H1 (cell line): Measurements from ENCODE around the gene GPER1. TPM values are rescaled to one million over a fixed set of nuclear protein-coding genes. Genes with fewer than 3 reads are reported as not detected.

Experiments
- CTCF ChIA-PET: fragments of 300-600 bp; sonication (Branson Sonifier 250); formaldehyde crosslinking; loops from one replicate; lab custom pipeline; 2021; ENCODE audit not compliant: partially characterized antibody; lab: Charles Lee
- POLR2A ChIA-PET: fragments of 300-600 bp; sonication (Branson Sonifier 250); formaldehyde crosslinking; loops from one replicate; lab custom pipeline; 2021; ENCODE audit warnings: inconsistent platforms; ENCODE audit not compliant: partially characterized antibody; lab: Charles Lee
- DNase-seq, 2 experiments: peaks; one replicate each; pipeline versions ENCODE4 v3.0.0 to v3.0.0-alpha.2; 2010 to 2022; ENCODE audit warnings: low spot score in 2 of 2, low read depth in 1 of 2, mixed read lengths in 1 of 2
- FAIRE-seq: peaks from 2 replicates; lab custom pipeline; 2011; peaks lifted over from hg19 to GRCh38; lab: Jason Lieb, UNC
- H2AFZ ChIP-seq: 2 replicates; pipeline ENCODE4 v1.8.1; 2012; ENCODE audit warnings: low read length, inconsistent platforms
- H2AK5ac ChIP-seq: 2 replicates; pipeline ENCODE4 v1.6.1; 2013; ENCODE audit warnings: low read depth, low read length
- H2BK120ac ChIP-seq: replicated peaks from 2 replicates; pipeline ENCODE3; 2013; ENCODE audit warnings: low read depth, low read length, inconsistent platforms
- H2BK12ac ChIP-seq: 2 replicates; pipeline ENCODE4 v1.6.1; 2013; ENCODE audit warnings: low read depth, low read length
- H2BK15ac ChIP-seq: 2 replicates; pipeline ENCODE4 v1.6.1; 2013; ENCODE audit warnings: low read length
- H2BK20ac ChIP-seq: 2 replicates; pipeline ENCODE4 v1.6.1; 2013; ENCODE audit warnings: low read length
- H2BK5ac ChIP-seq: 2 replicates; pipeline ENCODE4 v1.6.1; 2013; ENCODE audit warnings: low read depth, low read length
- H3K14ac ChIP-seq: 2 replicates; pipeline ENCODE4 v1.6.1; 2013; ENCODE audit warnings: inconsistent platforms; ENCODE audit not compliant: insufficient read length
- H3K18ac ChIP-seq: 2 replicates; pipeline ENCODE4 v1.6.1; 2013; ENCODE audit warnings: low read length; ENCODE audit errors: extremely low read depth
- H3K23ac ChIP-seq: 2 replicates; pipeline ENCODE4 v1.6.1; 2013; ENCODE audit warnings: inconsistent platforms; ENCODE audit not compliant: insufficient read length
- H3K23me2 ChIP-seq: 2 replicates; pipeline ENCODE4 v1.6.1; 2013; ENCODE audit warnings: low read depth, low read length
- H3K27ac ChIP-seq: 2 replicates; pipeline ENCODE4 v1.6.1; 2011; ENCODE audit warnings: low read depth, low read length, inconsistent platforms
- H3K27me3 ChIP-seq, 4 experiments: replicated peaks in 1 of 4; 1 replicate in 1 of 4; 2 replicates in 3 of 4; pipeline versions ENCODE4 v1.6.1 to v1.8.1; 2011 to 2013; ENCODE audit warnings: low read length in 3 of 4, mild to moderate bottlenecking in 3 of 4, inconsistent platforms in 2 of 4, mixed read lengths in 2 of 4, moderate library complexity in 1 of 4; ENCODE audit not compliant: control insufficient read depth in 3 of 4, insufficient read depth in 3 of 4; ENCODE audit errors: extremely low read depth in 1 of 4
- H3K36me3 ChIP-seq, 4 experiments: 2 replicates each; pipeline versions ENCODE4 v1.6.1 to v1.8.1; 2011 to 2013; ENCODE audit warnings: mild to moderate bottlenecking in 4 of 4, low read length in 3 of 4, moderate library complexity in 2 of 4, control low read depth in 1 of 4, inconsistent platforms in 1 of 4; ENCODE audit not compliant: insufficient read depth in 4 of 4, control insufficient read depth in 2 of 4
- H3K4ac ChIP-seq: replicated peaks from 2 replicates; pipeline ENCODE3; 2013; ENCODE audit warnings: low read length, low read depth, mixed read lengths, inconsistent platforms; ENCODE audit not compliant: insufficient read length
- H3K4me1 ChIP-seq, 4 experiments: replicated peaks in 1 of 4; 1 replicate in 1 of 4; 2 replicates in 3 of 4; pipeline versions ENCODE4 v1.6.1 to v1.8.1; 2011 to 2013; ENCODE audit warnings: low read length in 3 of 4, inconsistent platforms in 2 of 4, mixed read lengths in 1 of 4; ENCODE audit not compliant: insufficient read depth in 4 of 4, control insufficient read depth in 3 of 4
- H3K4me2 ChIP-seq, 2 experiments: 2 replicates each; pipeline versions ENCODE4 v1.6.1 to v1.8.1; 2011 to 2013; ENCODE audit warnings: low read depth in 2 of 2, low read length in 2 of 2, control low read depth in 1 of 2, inconsistent platforms in 1 of 2, mild to moderate bottlenecking in 1 of 2; ENCODE audit not compliant: insufficient read depth in 1 of 2
- H3K4me3 ChIP-seq, 4 experiments: fragments of 200-600, 300-600 bp in 1 of 4; sonication (generic), shearing (Covaris generic), sonication (Bioruptor Twin) in 1 of 4; 2 replicates each; pipeline versions ENCODE4 v1.5.1 to v1.8.1; 2011 to 2016; ENCODE audit warnings: low read length in 4 of 4, low read depth in 3 of 4, control low read depth in 2 of 4, inconsistent platforms in 2 of 4, mild to moderate bottlenecking in 2 of 4, mixed read lengths in 1 of 4, moderate library complexity in 1 of 4; ENCODE audit not compliant: insufficient read depth in 2 of 4; ENCODE audit errors: extremely low read depth in 1 of 4
- H3K56ac ChIP-seq: replicated peaks from 2 replicates; pipeline ENCODE3; 2013; ENCODE audit warnings: low read depth, mild to moderate bottlenecking, mixed read lengths, low read length, inconsistent platforms; ENCODE audit not compliant: insufficient read length
- H3K79me1 ChIP-seq: 2 replicates; pipeline ENCODE4 v1.6.1; 2013; ENCODE audit warnings: low read depth, low read length, control low read depth
- H3K79me2 ChIP-seq, 2 experiments: 2 replicates each; pipeline versions ENCODE4 v1.6.1 to v1.8.1; 2012 to 2013; ENCODE audit warnings: low read length in 2 of 2, mild to moderate bottlenecking in 2 of 2, inconsistent platforms in 1 of 2; ENCODE audit not compliant: insufficient read depth in 2 of 2, control insufficient read depth in 1 of 2
- H3K9ac ChIP-seq, 4 experiments: replicated peaks in 1 of 4; 1 replicate in 1 of 4; 2 replicates in 3 of 4; pipeline versions ENCODE4 v1.6.1 to v1.8.1; 2011 to 2013; ENCODE audit warnings: low read depth in 3 of 4, low read length in 3 of 4, control low read depth in 2 of 4, mild to moderate bottlenecking in 2 of 4, moderate library complexity in 2 of 4, inconsistent platforms in 1 of 4; ENCODE audit errors: extremely low read depth in 1 of 4
- H3K9me3 ChIP-seq, 2 experiments: 2 replicates each; pipeline versions ENCODE4 v1.6.1 to v1.8.1; 2012 to 2013; ENCODE audit warnings: mild to moderate bottlenecking in 2 of 2, moderate library complexity in 2 of 2, control low read depth in 1 of 2, inconsistent platforms in 1 of 2, low read depth in 1 of 2, low read length in 1 of 2, mixed read lengths in 1 of 2; ENCODE audit not compliant: insufficient read depth in 2 of 2
- H4K20me1 ChIP-seq, 2 experiments: replicated peaks in 1 of 2; 2 replicates each; pipeline versions ENCODE3 to v1.8.1; 2011 to 2013; ENCODE audit warnings: inconsistent platforms in 2 of 2, low read length in 2 of 2, mild to moderate bottlenecking in 1 of 2; ENCODE audit not compliant: insufficient read depth in 2 of 2, control insufficient read depth in 1 of 2
- H4K5ac ChIP-seq: 2 replicates; pipeline ENCODE4 v1.6.1; 2013; ENCODE audit warnings: low read length, low read depth, mixed read lengths, inconsistent platforms; ENCODE audit not compliant: insufficient read length
- H4K8ac ChIP-seq: 2 replicates; pipeline ENCODE4 v1.8.0; 2013; ENCODE audit warnings: mild to moderate bottlenecking, moderate library complexity, low read length, inconsistent platforms; ENCODE audit not compliant: insufficient read depth; ENCODE audit errors: extremely low read depth
- H4K91ac ChIP-seq: replicated peaks from 2 replicates; pipeline ENCODE3; 2013; ENCODE audit warnings: low read length, mixed read lengths, inconsistent platforms; ENCODE audit not compliant: insufficient read length
- CREB1 ChIP-seq: IDR thresholded peaks from 2 replicates; pipeline ENCODE4 v1.6.1; 2012; ENCODE audit warnings: inconsistent platforms
- JUND ChIP-seq: IDR thresholded peaks from 2 replicates; pipeline ENCODE4 v1.6.1; 2011; ENCODE audit warnings: mild to moderate bottlenecking, improper control_type of control experiment, low read length
- MAX ChIP-seq: IDR thresholded peaks from 2 replicates; pipeline ENCODE4 v1.6.1; 2012; ENCODE audit warnings: inconsistent platforms
- POLR2A ChIP-seq, 2 experiments: IDR thresholded peaks; 1 replicate in 1 of 2; 2 replicates in 1 of 2; pipeline ENCODE4 v1.6.1; 2011; ENCODE audit warnings: low read depth in 2 of 2, low read length in 2 of 2, mild to moderate bottlenecking in 2 of 2; ENCODE audit errors: control extremely low read depth in 1 of 2
- SP2 ChIP-seq: IDR thresholded peaks from 2 replicates; pipeline ENCODE4 v1.6.1; 2012; ENCODE audit warnings: mild to moderate bottlenecking, low read length, inconsistent platforms
- SRF ChIP-seq: IDR thresholded peaks from 2 replicates; pipeline ENCODE4 v1.6.1; 2011; ENCODE audit warnings: mild to moderate bottlenecking, low read depth, low read length, moderate library complexity
- WGBS, 2 experiments: shearing (Covaris generic) in 1 of 2; methylation state at CpG; one replicate each; pipeline versions ENCODE4 v1.1.6 to v1.1.7; 2013 to 2015; ENCODE audit warnings: low lambda C conversion rate in 2 of 2, mixed read lengths in 2 of 2, inconsistent platforms in 1 of 2, low coverage in 1 of 2, missing lambda C conversion rate in 1 of 2; ENCODE audit not compliant: insufficient replicate concordance in 2 of 2, insufficient coverage in 1 of 2, insufficient read length in 1 of 2; ENCODE audit errors: extremely low coverage in 1 of 2, missing lambda C conversion rate in 1 of 2; 5-methylcytosine and 5-hydroxymethylcytosine counted together
- polyA plus RNA-seq, 7 experiments: library from polyadenylated mRNA; depleted of rRNA in 3 of 7; stranded (reverse) in 5 of 7; unstranded in 2 of 7; fragments of >200 nt in 5 of 7; fragments of 200-250 nt in 2 of 7; gene quantifications; 1 replicate in 5 of 7; 2 replicates in 1 of 7; 4 replicates in 1 of 7; pipeline versions ENCODE4 v1.2.1 to v1.2.3, GENCODE V29; 2011 to 2013; ENCODE audit warnings: missing spikeins in 2 of 7, mixed read lengths in 2 of 7
- total RNA-seq: library from RNA; stranded (reverse); fragmentation: NEBNext Ultra II Directional; extraction: Animal tissue kit (Norgen Biotek cat#: 25700); gene quantifications from 2 replicates; pipeline ENCODE4 v1.2.1, GENCODE V29; 2021

The GPER1 gene
- total and polyA plus RNA-seq, 2 of the 8 experiments (the other 6 are each of a cell fraction or from before 2014, with no cell fraction given): 0.24 to 0.47 TPM

- H4K5ac ChIP-seq: no peak overlapping the region
- H3K4ac ChIP-seq: no peak overlapping the region
- H4K91ac ChIP-seq: no peak overlapping the region
- no peak overlapping the region for H2BK5ac ChIP-seq
- peaks cover 0 to 4% of the 10 kb centered on the region in 2 experiments for H4K20me1 ChIP-seq
- H3K36me3 ChIP-seq: peaks cover 0 to 11% (median 0%) of the 10 kb centered on the region in 4 experiments; a peak in 1 of 8 replicates
- H2BK120ac ChIP-seq: no peak overlapping the region
- no peaks in the 10 kb centered on the region for H3K9me3 ChIP-seq
- DNase-seq (no peak), FAIRE-seq (no peak)
- no peak overlapping the region for H2AK5ac ChIP-seq
- peaks cover 5% of the 10 kb centered on the region; the same call in 1 of the 2 replicates for H3K79me1 ChIP-seq
- CTCF ChIA-PET: interaction anchor here (1.0 to 8.1 kb wide), 6 partner anchors 10 to 74 kb away, joined by 3 to 76 read pairs (median 8); partner anchors contain the start of gene GPR146
- H2AFZ ChIP-seq: no peak overlapping the region
- H2BK20ac ChIP-seq: no peak overlapping the region
- no peak overlapping the region for H3K23ac ChIP-seq
- H3K4me3 ChIP-seq: no peak overlapping the region
- WGBS, 2 experiments: 87% methylated on average over 14 of the region's 15 CpGs; no CpG with 5 or more reads in 1 of the 2 experiments
- TF ChIP-seq POLR2A (IDR thresholded peaks at IDR 0.05; ENCODE audit: control extremely low read depth in 1 of 2, low read depth in 2 of 2, low read length in 2 of 2) (no peak), CREB1 (no peak), MAX (no peak), JUND (no peak), SP2 (no peak), SRF (no peak)
- TF ChIP-seq, all 59 proteins: peak for 0
- Histone ChIP-seq H3K23me2 (no peaks in the 10 kb centered on the region), H3K18ac (no peak overlapping the region), H2BK12ac (no peak overlapping the region), H3K56ac (no peak overlapping the region), H3K27ac (no peak overlapping the region), H4K8ac (no peak overlapping the region; the same call in 1 of the 2 replicates), H3K4me1 (peaks cover 3 to 28% (median 19%) of the 10 kb centered on the region in 4 experiments), H3K79me2 (no peaks in the 10 kb centered on the region), H3K14ac (no peak overlapping the region), H3K27me3 (no peaks in the 10 kb centered on the region), H2BK15ac (no peak overlapping the region), H3K4me2 (no peak overlapping the region), H3K9ac (no peak overlapping the region)
- POLR2A ChIA-PET: interaction anchor here (1.1 kb wide), 1 partner anchor 11 kb away, joined by 3 read pairs; the partner anchor contains the start of gene GPR146
These were observed 32.4 kb upstream of the GPER1 start for GRCh38 chr7:1055491-1055955.
